Chondrocyte (in vitro differentiated cells): ENCODE data around the gene MAP3K6. TPM values are rescaled to one million over a fixed set of nuclear protein-coding genes. Genes with fewer than 3 reads are reported as not detected.

Source experiments
- DNase-seq: peaks from one replicate; pipeline ENCODE4 v3.0.0; 2021; ENCODE audit warnings: mixed read lengths, low spot score
- H3K27ac Mint-ChIP-seq: one replicate; pipeline ENCODE4 v1.8.0; 2021; ENCODE audit warnings: mild to moderate bottlenecking, moderate library complexity, mixed read lengths; ENCODE audit not compliant: unreplicated experiment
- H3K27me3 Mint-ChIP-seq: 2 replicates; pipeline ENCODE4 v1.8.0; 2021; ENCODE audit warnings: low read depth, mixed read lengths
- H3K36me3 Mint-ChIP-seq: 2 replicates; pipeline ENCODE4 v1.8.0; 2021; ENCODE audit warnings: low read depth, mixed read lengths
- H3K4me1 Mint-ChIP-seq: 2 replicates; pipeline ENCODE4 v1.8.0; 2021; ENCODE audit warnings: low read depth, mild to moderate bottlenecking, mixed read lengths
- H3K4me3 Mint-ChIP-seq: one replicate; pipeline ENCODE4 v1.8.0; 2021; ENCODE audit warnings: mild to moderate bottlenecking, moderate library complexity, mixed read lengths; ENCODE audit not compliant: unreplicated experiment
- H3K9me3 Mint-ChIP-seq: 2 replicates; pipeline ENCODE4 v1.8.0; 2021; ENCODE audit warnings: low read depth, mixed read lengths
- CTCF ChIP-seq: fragments of 200-600 bp; sonication (generic); IDR thresholded peaks from 2 replicates; pipeline ENCODE4 v1.5.0; 2021; ENCODE audit warnings: antibody characterized with exemption, mild to moderate bottlenecking, moderate library complexity
- total RNA-seq: library from RNA; stranded (reverse); gene quantifications from 3 replicates; pipeline ENCODE4 v1.2.1, GENCODE V29; 2021

The MAP3K6 gene
- total RNA-seq, 1 donor from 2014 or later, result 42.0 TPM

GRCh38 chr1:27379564-27380122 lies 12.9 kb upstream of the MAP3K6 start:
- no peaks in the 10 kb centered on the region for H3K36me3 Mint-ChIP-seq
- no peak overlapping the region for H3K27ac Mint-ChIP-seq
- no peak overlapping the region for H3K4me3 Mint-ChIP-seq
- TF ChIP-seq CTCF, result no peak
- H3K27me3 Mint-ChIP-seq, result peaks cover 5% of the 10 kb centered on the region
- DNase-seq, result no peak
- no peaks in the 10 kb centered on the region for H3K4me1 Mint-ChIP-seq
- no peaks in the 10 kb centered on the region for H3K9me3 Mint-ChIP-seq

- H3K4me1 Mint-ChIP-seq, result no peaks in the 10 kb centered on the region
- no peak overlapping the region for H3K27ac Mint-ChIP-seq
- no peak for TF ChIP-seq CTCF
- no peak for DNase-seq
- H3K36me3 Mint-ChIP-seq, result no peaks in the 10 kb centered on the region
- no peak overlapping the region for H3K4me3 Mint-ChIP-seq
- peaks cover 5% of the 10 kb centered on the region for H3K27me3 Mint-ChIP-seq
- H3K9me3 Mint-ChIP-seq, result no peaks in the 10 kb centered on the region
These were observed 11.2 kb upstream of the MAP3K6 start for GRCh38 chr1:27377760-27378495.

- Mint-ChIP-seq H3K27me3 (no peaks in the 10 kb centered on the region), H3K4me3 (no peak within 1 kb of the TSS), H3K27ac (no peak within 1 kb of the TSS), H3K4me1 (no peaks in the 10 kb centered on the region), H3K36me3 (no peaks in the 10 kb centered on the region), H3K9me3 (no peaks in the 10 kb centered on the region)
- TF ChIP-seq CTCF, result no peak
- DNase-seq, result no peak
These were observed 7.8 kb upstream of the MAP3K6 start, which contains the start of gene FCN3 for GRCh38 chr1:27374362-27375086. Gene FCN3, minus strand, starts transcription at chr1:27374824. Its CDS starts 6 bp downstream, at chr1:27374818.

- Mint-ChIP-seq H3K36me3 (no peaks in the 10 kb centered on the region), H3K4me1 (peaks cover 3% of the 10 kb centered on the region)
These were observed 6.3 kb upstream of the MAP3K6 start for GRCh38 chr1:27372808-27373690.

More at GRCh38 chr1:27372808-27373690, 6.3 kb upstream of the MAP3K6 start:
- Mint-ChIP-seq H3K4me3 (no peak overlapping the region), H3K9me3 (no peaks in the 10 kb centered on the region), H3K27ac (no peak overlapping the region), H3K27me3 (no peaks in the 10 kb centered on the region)
- TF ChIP-seq CTCF, result peak; percentile 53
- peak; percentile 75 for DNase-seq
